HG03439 (cell line): Measurements from ENCODE around the gene SCN4A.
"Not testable (repeated sequence)": the region's sequence is repeated elsewhere in the genome, so short reads cannot be mapped to it uniquely, and the experiment has no call there.

ENCODE experiments used
- ATAC-seq: cut with Tn5 transposase; IDR thresholded peaks from one replicate; pipeline ENCODE4 v1.9.1; 2021; ENCODE audit warnings: mild to moderate bottlenecking, moderate library complexity; ENCODE audit not compliant: unreplicated experiment

The SCN4A gene

GRCh38 chr17:63889026-63889848 is 83.5 kb downstream of the SCN4A start:
- not testable (repeated sequence) for ATAC-seq
